RWPE1 (cell line): ENCODE measurements around the gene HK3.

Source experiments
- CTCF ChIA-PET: fragments of 350-600 bp; sonication (Branson Sonifier 250); formaldehyde crosslinking; extraction: SDS; loops from one replicate; lab custom pipeline; 2021; lab: Yijun Ruan, JAX
- POLR2A ChIA-PET: fragments of 400-600 bp; formaldehyde crosslinking; extraction: SDS; loops from one replicate; lab custom pipeline; 2020; ENCODE audit warnings: antibody characterized with exemption; ENCODE audit not compliant: low non-redundant PET; lab: Yijun Ruan, JAX
- DNase-seq: peaks from one replicate; pipeline ENCODE4 v3.0.0; 2012; ENCODE audit warnings: low spot score
- H3K27ac ChIP-seq: fragments of 450-650 bp; 2 replicates; pipeline ENCODE4 v1.5.1; 2017
- CTCF ChIP-seq: fragments of 450-650 bp; conservative IDR thresholded peaks from 2 replicates; pipeline ENCODE4 v1.5.1; 2017; ENCODE audit warnings: low read depth, mild to moderate bottlenecking

HK3 gene

GRCh38 chr5:176851871-176852658, 47.1 kb downstream of the HK3 start:
- POLR2A ChIA-PET = no interaction called here
- CTCF ChIA-PET = interaction anchor here (0.9 to 1.2 kb wide), 3 partner anchors 27 to 194 kb away, joined by 3 to 4 read pairs (median 3); no protein-coding TSS in a partner anchor
- no peak for TF ChIP-seq CTCF
- no peak overlapping the region for H3K27ac ChIP-seq
- no peak for DNase-seq

- ChIA-PET CTCF (interaction anchor here (0.9 kb wide), 1 partner anchor 191 kb away, joined by 4 read pairs; no protein-coding TSS in a partner anchor), POLR2A (no interaction called here)
- no peak for DNase-seq
- TF ChIP-seq CTCF = no peak
- no peak overlapping the region for H3K27ac ChIP-seq
Measured at GRCh38 chr5:176851380-176851779, 47.8 kb downstream of the HK3 start.

- no peak overlapping the region for H3K27ac ChIP-seq
- CTCF ChIA-PET = interaction anchor here (0.6 kb wide), 1 partner anchor 202 kb away, joined by 3 read pairs; no protein-coding TSS in a partner anchor
- DNase-seq = no peak
- TF ChIP-seq CTCF = no peak
- POLR2A ChIA-PET = no interaction called here
Measured at GRCh38 chr5:176850371-176851245, 48.5 kb downstream of the HK3 start.

- ChIA-PET CTCF (interaction anchor here (0.6 kb wide), 1 partner anchor 201 kb away, joined by 3 read pairs; no protein-coding TSS in a partner anchor), POLR2A (no interaction called here)
- H3K27ac ChIP-seq = no peak overlapping the region
- TF ChIP-seq CTCF = no peak
- DNase-seq = no peak
Measured at GRCh38 chr5:176849611-176850227, 49.4 kb downstream of the HK3 start.

- no peak for DNase-seq
- ChIA-PET CTCF (interaction anchor here (1.0 to 1.2 kb wide), 2 partner anchors 21 to 188 kb away, joined by 3 read pairs; no protein-coding TSS in a partner anchor), POLR2A (no interaction called here)
- no peak for TF ChIP-seq CTCF
- no peak overlapping the region for H3K27ac ChIP-seq
Measured at GRCh38 chr5:176848651-176849050, 50.5 kb downstream of the HK3 start.

- no peak for TF ChIP-seq CTCF
- POLR2A ChIA-PET = no interaction called here
- DNase-seq = no peak
- no peak overlapping the region for H3K27ac ChIP-seq
- CTCF ChIA-PET = interaction anchor here (1.2 kb wide), 1 partner anchor 187 kb away, joined by 3 read pairs; no protein-coding TSS in a partner anchor
Measured at GRCh38 chr5:176847726-176848290, 51.3 kb downstream of the HK3 start.
